ENCODE data around the gene TMEM243. TPM values are rescaled to one million over a fixed set of nuclear protein-coding genes. Genes with fewer than 3 reads are reported as not detected.

TMEM243 gene
- total and polyA plus RNA-seq, 2 donors (not counting 1 experiment from before 2014, with no cell fraction given): 161 to 164 TPM

GRCh38 chr7:87220026-87220733 lies 648 bp upstream of the TMEM243 start:
- TF ChIP-seq, protein P1, sequence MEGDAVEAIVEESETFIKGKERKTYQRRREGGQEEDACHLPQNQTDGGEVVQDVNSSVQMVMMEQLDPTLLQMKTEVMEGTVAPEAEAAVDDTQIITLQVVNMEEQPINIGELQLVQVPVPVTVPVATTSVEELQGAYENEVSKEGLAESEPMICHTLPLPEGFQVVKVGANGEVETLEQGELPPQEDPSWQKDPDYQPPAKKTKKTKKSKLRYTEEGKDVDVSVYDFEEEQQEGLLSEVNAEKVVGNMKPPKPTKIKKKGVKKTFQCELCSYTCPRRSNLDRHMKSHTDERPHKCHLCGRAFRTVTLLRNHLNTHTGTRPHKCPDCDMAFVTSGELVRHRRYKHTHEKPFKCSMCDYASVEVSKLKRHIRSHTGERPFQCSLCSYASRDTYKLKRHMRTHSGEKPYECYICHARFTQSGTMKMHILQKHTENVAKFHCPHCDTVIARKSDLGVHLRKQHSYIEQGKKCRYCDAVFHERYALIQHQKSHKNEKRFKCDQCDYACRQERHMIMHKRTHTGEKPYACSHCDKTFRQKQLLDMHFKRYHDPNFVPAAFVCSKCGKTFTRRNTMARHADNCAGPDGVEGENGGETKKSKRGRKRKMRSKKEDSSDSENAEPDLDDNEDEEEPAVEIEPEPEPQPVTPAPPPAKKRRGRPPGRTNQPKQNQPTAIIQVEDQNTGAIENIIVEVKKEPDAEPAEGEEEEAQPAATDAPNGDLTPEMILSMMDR (IDR thresholded peaks at IDR 0.05): peak; percentile 23
- no peak for TF ChIP-seq EZH2 (IDR thresholded peaks at IDR 0.05; ENCODE audit: borderline replicate concordance, insufficient read depth, low read depth, low read length, poor library complexity, severe bottlenecking)
- ChIA-PET POLR2A (interaction anchor here (1.0 to 4.7 kb wide), 5 partner anchors 29 to 379 kb away, joined by 3 to 58 read pairs (median 5); partner anchors contain the start of genes CROT and DMTF1), CTCF (interaction anchor here (0.9 to 2.2 kb wide), 13 partner anchors 16 to 162 kb away, joined by 3 to 11 read pairs (median 5); partner anchors contain the start of genes DMTF1 and ELAPOR2)
- H3K4me1 ChIP-seq (ENCODE audit: control insufficient read depth in 2 of 2, insufficient read depth in 2 of 2, low read length in 2 of 2): peaks cover 39 to 43% of the 10 kb centered on the region in 2 donors
- DNase-seq (peak; percentile 88), ATAC-seq (ENCODE audit: low read depth) (peak; percentile 48)
- peak overlapping the region; percentile 99 for H3K4me3 Mint-ChIP-seq
- H3K27ac Mint-ChIP-seq: peak overlapping the region; percentile 100
- H3K9ac ChIP-seq (ENCODE audit: low read length): peak overlapping the region; percentile 91
- H3K9me3 Mint-ChIP-seq (ENCODE audit: insufficient read depth): no peaks in the 10 kb centered on the region
- H3K27me3 ChIP-seq (replicated peaks in 1 of 4; ENCODE audit: control extremely low read depth in 1 of 4, control insufficient read depth in 3 of 4, insufficient read depth in 4 of 4, low read length in 3 of 4): peaks cover 0 to 4% (median 0%) of the 10 kb centered on the region in 4 experiments
- WGBS (ENCODE audit: insufficient coverage): under 1% methylated on average over 75 of the region's 75 CpGs
- peak overlapping the region; percentile 93 to 95 for H3K27ac ChIP-seq (ENCODE audit: low read length in 2 of 2)
- H3K9me3 ChIP-seq (ENCODE audit: control extremely low read depth in 1 of 3, control insufficient read depth in 2 of 3, insufficient read depth in 1 of 3, low read length in 2 of 3): no peaks in the 10 kb centered on the region
- H3K36me3 ChIP-seq (replicated peaks in 1 of 2; ENCODE audit: control extremely low read depth in 1 of 2, control insufficient read depth in 1 of 2, extremely low read depth in 1 of 2, insufficient read depth in 2 of 2, low read length in 1 of 2): peaks cover 0 to 2% of the 10 kb centered on the region in 2 experiments
- H3K27me3 Mint-ChIP-seq: no peaks in the 10 kb centered on the region
- H3K4me3 ChIP-seq (ENCODE audit: control extremely low read depth in 1 of 5, extremely low read depth in 1 of 5, insufficient read depth in 1 of 5, low read depth in 2 of 5, low read length in 4 of 5): peak overlapping the region; percentile 79 to 99 (median 91)
- peaks cover 30% of the 10 kb centered on the region for H3K79me2 ChIP-seq (ENCODE audit: control insufficient read depth, insufficient read depth, low read length)
- H2AFZ ChIP-seq (ENCODE audit: insufficient read depth, low read depth, low read length, poor library complexity, severe bottlenecking): peak overlapping the region; percentile 81
- H4K20me1 ChIP-seq (ENCODE audit: control insufficient read depth, insufficient read depth, low read length, poor library complexity, severe bottlenecking): peaks cover 18% of the 10 kb centered on the region
- H3K4me1 Mint-ChIP-seq: peaks cover 40% of the 10 kb centered on the region
- intact Hi-C loops (cut with micrococcal nuclease): loop anchor here (1.0 to 5.0 kb wide), 3 partner anchors 68 to 997 kb away; partner anchors contain the start of genes DMTF1 and RUNDC3B
- peak overlapping the region; percentile 92 for H3K4me2 ChIP-seq (replicated peaks; ENCODE audit: low read depth, low read length, poor library complexity, severe bottlenecking)
